ENCODE results near the gene POMGNT2.

- TF ChIP-seq POLR2AphosphoS5 (IDR thresholded peaks at IDR 0.05; ENCODE audit: low read depth) = no peak
- TF ChIP-seq CTCF (IDR thresholded peaks at IDR 0.05; ENCODE audit: insufficient read depth, low read length) = no peak
- no peak for TF ChIP-seq REST (IDR thresholded peaks at IDR 0.05; ENCODE audit: insufficient replicate concordance, low read depth)
Observed at GRCh38 chr3:43077707-43078106, 28.2 kb downstream of the POMGNT2 start.
